NCI-H510A treated with DMSO at 0.1 percent for 48 hours (cell line): ENCODE data around the gene SMIM45.
A peak's percentile ranks its signal among the peaks of the same experiment; 100 is the strongest.

Experiments
- DNase-seq: peaks from one replicate; lab custom pipeline; 2025; lab: John Stamatoyannopoulos, UW

Gene SMIM45

GRCh38 chr22:41915786-41916493 is 36.0 kb upstream of the SMIM45 start:
- no peak for DNase-seq

- no peak for DNase-seq
Observed at GRCh38 chr22:41916745-41917358, 35.1 kb upstream of the SMIM45 start.

GRCh38 chr22:41917375-41917902 is 34.5 kb upstream of the SMIM45 start:
- DNase-seq: peak; percentile 33

GRCh38 chr22:41917903-41918791 is 33.8 kb upstream of the SMIM45 start:
- peak; percentile 7 for DNase-seq

GRCh38 chr22:41919357-41920224 is 32.4 kb upstream of the SMIM45 start:
- DNase-seq: no peak

GRCh38 chr22:41920271-41920976 is 31.5 kb upstream of the SMIM45 start:
- DNase-seq: no peak

GRCh38 chr22:41922328-41922727 is 29.6 kb upstream of the SMIM45 start:
- no peak for DNase-seq

GRCh38 chr22:41922940-41923594 is 28.9 kb upstream of the SMIM45 start:
- DNase-seq: no peak

GRCh38 chr22:41923595-41924276 is 28.2 kb upstream of the SMIM45 start:
- DNase-seq: no peak

GRCh38 chr22:41925783-41926460 is 26.0 kb upstream of the SMIM45 start:
- no peak for DNase-seq

- DNase-seq: no peak
Observed at GRCh38 chr22:41927813-41928212, 24.1 kb upstream of the SMIM45 start.

- DNase-seq: no peak
Observed at GRCh38 chr22:41928593-41929417, 23.1 kb upstream of the SMIM45 start.

GRCh38 chr22:41929418-41929810 is 22.5 kb upstream of the SMIM45 start:
- DNase-seq: no peak

GRCh38 chr22:41931701-41932269 is 20.2 kb upstream of the SMIM45 start:
- no peak for DNase-seq

- no peak for DNase-seq
Observed at GRCh38 chr22:41932353-41932752, 19.6 kb upstream of the SMIM45 start.

- no peak for DNase-seq
Observed at GRCh38 chr22:41933411-41934177, 18.4 kb upstream of the SMIM45 start.
